ENCODE measurements around the gene MED31.

Gene MED31

DNA sequence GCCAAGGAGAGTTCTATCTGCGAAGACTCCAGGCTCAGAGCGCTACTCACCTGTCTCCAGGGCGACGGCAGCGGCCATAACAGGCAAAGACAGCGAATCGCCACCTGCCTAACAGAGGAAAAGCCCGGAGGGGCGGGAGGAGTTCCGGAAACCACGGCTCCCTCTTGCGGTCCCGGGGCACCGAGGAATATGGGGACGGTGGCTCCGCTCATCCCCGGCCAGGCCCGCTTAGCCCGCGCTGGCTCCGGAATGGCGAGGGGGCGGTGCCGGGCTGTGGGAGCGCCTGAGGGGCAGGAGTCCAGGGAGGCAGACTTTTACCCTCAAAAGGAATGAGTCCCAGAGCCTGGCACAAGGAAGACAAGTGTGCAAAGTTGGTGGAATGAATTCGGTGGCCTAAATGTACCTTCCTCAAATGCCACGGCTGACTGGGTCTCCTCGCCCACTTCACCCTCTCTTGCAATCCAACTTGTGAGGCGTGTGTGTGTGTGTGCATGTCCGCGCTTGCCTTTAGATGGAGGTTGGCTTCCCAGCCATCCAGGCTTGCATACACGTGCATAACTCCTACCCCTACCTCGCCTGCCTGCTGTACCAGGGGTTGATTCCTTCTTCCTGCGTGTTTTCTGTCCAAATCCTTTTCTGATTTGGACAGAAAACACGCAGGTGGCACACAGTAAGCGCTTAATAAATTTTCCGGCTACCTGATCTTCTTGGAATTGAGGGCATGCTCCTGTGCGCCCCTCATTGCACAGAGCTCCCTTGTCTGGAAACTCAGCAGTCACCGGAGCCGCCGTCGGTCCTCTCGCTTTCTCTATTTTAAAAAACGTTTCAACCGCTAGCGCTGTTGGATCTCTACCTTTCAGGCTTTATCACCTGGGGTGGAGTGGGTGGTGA, 3.7 kb upstream of the MED31 start:
- H3K4me2 ChIP-seq: peak overlapping the region; percentile 43 to 77 (median 62)
- peak overlapping the region in 5 of 10 experiments; percentile 7 to 38 (median 21); a peak in 5 of 20 replicates for H3K4me3 ChIP-seq
- H3K36me3 ChIP-seq: no peaks in the 10 kb centered on the region
- H3K9ac ChIP-seq: no peak overlapping the region
- H3K27ac ChIP-seq: no peak overlapping the region
- H4K20me1 ChIP-seq: peaks cover 0 to 13% (median 11%) of the 10 kb centered on the region in 11 experiments; a peak in 14 of 22 replicates
- peaks cover 44 to 58% (median 50%) of the 10 kb centered on the region in 10 experiments for H3K4me1 ChIP-seq
- H3K9me3 ChIP-seq (replicated peaks in 1 of 11): no peaks in the 10 kb centered on the region
- H3K27me3 ChIP-seq: peaks cover 53 to 73% (median 68%) of the 10 kb centered on the region in 11 experiments
- no peak for TF ChIP-seq Cebpa-rat (IDR thresholded peaks at IDR 0.05)

DNA sequence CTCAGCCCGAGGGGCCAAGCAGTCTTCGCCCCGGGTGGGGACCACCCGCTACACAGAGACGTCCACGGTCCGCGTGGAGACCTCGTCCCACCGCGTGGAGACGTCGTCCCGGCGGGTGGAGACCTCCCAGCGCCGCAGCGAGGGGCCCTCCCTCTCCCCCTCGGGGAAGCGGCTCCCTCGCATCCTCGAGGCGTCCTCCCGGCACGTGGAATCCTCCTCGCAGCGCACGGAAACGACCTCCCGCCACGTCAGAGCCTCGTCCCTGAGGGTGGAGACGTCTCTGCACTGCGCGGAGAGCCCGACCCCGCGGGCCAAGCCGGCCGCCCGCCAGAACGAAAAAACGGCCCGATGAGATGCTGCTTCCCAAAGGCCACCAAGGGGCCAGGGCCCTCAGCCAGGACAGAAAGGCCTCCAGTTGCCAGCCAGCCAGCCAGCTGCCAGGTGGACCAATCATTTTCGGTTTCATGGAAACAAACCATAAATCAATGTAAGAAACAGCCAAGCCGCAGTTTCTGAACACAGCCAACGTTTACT, 581 bp upstream of the MED31 start:
- peak overlapping the region; percentile 77 to 96 (median 84) for H3K9ac ChIP-seq

DNA sequence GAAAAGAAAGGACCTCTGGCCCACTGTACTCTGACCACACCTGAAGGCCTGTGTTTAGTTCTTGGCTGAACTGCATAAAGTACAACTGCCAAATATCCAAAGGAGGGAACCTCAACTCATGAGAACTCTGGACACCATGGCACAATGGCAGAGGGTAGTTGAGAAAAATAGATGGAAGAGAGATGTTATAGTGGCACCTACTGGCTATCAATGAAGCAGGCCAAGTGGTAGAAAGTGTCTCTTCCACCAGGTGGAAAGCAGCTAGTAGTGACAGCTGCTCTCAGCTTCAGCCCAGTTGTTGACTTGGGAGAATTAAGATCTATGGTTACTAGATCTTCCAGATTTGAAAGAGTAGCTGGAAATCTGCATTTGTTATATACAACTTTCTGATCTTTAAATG, 3.2 kb downstream of the MED31 start:
- H3K4me1 ChIP-seq: peaks cover 26 to 45% (median 31%) of the 10 kb centered on the region in 10 experiments
- peak overlapping the region in 3 of 11 experiments; percentile 4 to 64 (median 50); a peak in 4 of 22 replicates for H3K4me2 ChIP-seq
- TF ChIP-seq Cebpa-rat (IDR thresholded peaks at IDR 0.05): no peak
- peaks cover 25 to 69% (median 42%) of the 10 kb centered on the region in 11 experiments; a peak in 18 of 22 replicates for H4K20me1 ChIP-seq
- H3K27me3 ChIP-seq: peaks cover 2 to 14% (median 13%) of the 10 kb centered on the region in 11 experiments; a peak in 21 of 22 replicates
- H3K36me3 ChIP-seq: peaks cover 40 to 68% (median 55%) of the 10 kb centered on the region in 11 experiments
- no peak overlapping the region for H3K27ac ChIP-seq
- no peaks in the 10 kb centered on the region for H3K9me3 ChIP-seq (replicated peaks in 1 of 11)
- no peak overlapping the region for H3K4me3 ChIP-seq
- H3K9ac ChIP-seq: no peak overlapping the region

More for the DNA sequence above, 581 bp upstream of the MED31 start:
- peaks cover 39 to 52% (median 51%) of the 10 kb centered on the region in 11 experiments for H3K27me3 ChIP-seq
- H3K4me1 ChIP-seq: peaks cover 39 to 66% (median 48%) of the 10 kb centered on the region in 10 experiments
- H3K27ac ChIP-seq: peak overlapping the region; percentile 71 to 98 (median 82); a peak in 20 of 22 replicates
- H3K4me3 ChIP-seq: peak overlapping the region; percentile 73 to 93 (median 80)
- H3K9me3 ChIP-seq (replicated peaks in 1 of 11): no peaks in the 10 kb centered on the region
- H3K4me2 ChIP-seq: peak overlapping the region; percentile 89 to 100 (median 94)
- no peak for TF ChIP-seq Cebpa-rat (IDR thresholded peaks at IDR 0.05)
- H3K36me3 ChIP-seq: peaks cover 9 to 30% (median 24%) of the 10 kb centered on the region in 11 experiments; a peak in 18 of 22 replicates
- peaks cover 14 to 44% (median 36%) of the 10 kb centered on the region in 11 experiments; a peak in 19 of 22 replicates for H4K20me1 ChIP-seq

DNA sequence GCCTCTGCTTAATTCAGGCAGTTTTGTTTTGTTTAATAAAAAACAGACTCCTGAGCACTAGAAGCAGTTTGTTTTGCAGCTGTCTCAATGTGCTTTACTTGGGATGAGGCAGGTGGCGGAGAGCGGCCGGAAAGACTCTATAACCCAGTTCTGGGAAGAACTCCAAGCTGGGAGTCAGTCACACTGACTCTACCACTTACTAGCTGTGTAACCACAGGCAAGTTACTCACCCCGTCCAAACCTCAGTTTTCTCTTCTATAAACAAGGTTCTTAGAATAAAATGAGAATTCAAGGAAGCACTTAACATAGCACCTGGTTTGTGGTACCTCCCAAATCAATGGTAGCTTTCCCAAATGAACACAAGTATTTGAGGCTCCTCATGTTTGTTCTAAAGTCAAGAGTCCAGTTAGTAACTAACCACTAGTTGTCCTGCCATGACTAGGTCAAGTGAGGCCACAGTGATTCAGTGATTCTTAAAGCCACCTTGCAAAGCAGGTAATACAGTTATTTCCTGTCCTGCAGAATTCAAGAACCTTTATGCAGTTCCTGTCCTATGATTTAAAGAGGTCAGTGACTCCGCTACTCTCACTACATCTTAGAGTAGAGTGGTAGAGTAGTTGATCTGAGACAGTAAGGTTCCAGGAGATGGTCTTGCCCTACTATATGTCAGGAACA, 7.8 kb downstream of the MED31 start:
- Histone ChIP-seq H3K4me1 (peaks cover 25 to 41% (median 32%) of the 10 kb centered on the region in 10 experiments), H3K9me3 (replicated peaks in 1 of 11) (no peaks in the 10 kb centered on the region), H3K9ac (no peak overlapping the region), H3K27ac (no peak overlapping the region), H3K4me2 (0 out of 22 replicates have a peak overlapping the region, but pooled peaks of 1 of the 11 experiments have one; percentile 96), H3K27me3 (no peaks in the 10 kb centered on the region), H4K20me1 (peaks cover 25 to 76% (median 49%) of the 10 kb centered on the region in 11 experiments; a peak in 18 of 22 replicates), H3K4me3 (no peak overlapping the region), H3K36me3 (peaks cover 38 to 70% (median 53%) of the 10 kb centered on the region in 11 experiments)
- no peak for TF ChIP-seq Cebpa-rat (IDR thresholded peaks at IDR 0.05)

DNA sequence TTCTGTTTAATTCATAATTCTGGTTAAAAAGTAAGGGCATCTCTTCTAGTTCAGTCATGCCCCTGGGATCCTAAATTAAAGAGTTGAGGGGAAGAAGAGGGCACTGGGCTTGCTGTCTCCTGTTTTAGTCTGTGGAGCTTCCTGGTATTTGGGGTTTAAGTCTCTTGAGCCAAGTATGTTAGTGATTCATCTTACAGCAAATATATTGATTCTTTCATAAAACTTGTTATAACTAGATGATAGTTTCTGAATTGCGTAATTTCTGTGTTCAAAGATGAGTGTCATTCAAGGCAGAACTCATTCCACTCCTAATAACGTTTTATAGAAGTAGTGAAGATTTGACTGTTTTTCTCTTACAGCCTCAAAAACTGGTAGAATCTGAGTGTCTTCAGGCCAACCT, 8.8 kb downstream of the MED31 start:
- Histone ChIP-seq H3K36me3 (peaks cover 38 to 60% (median 49%) of the 10 kb centered on the region in 11 experiments), H3K9me3 (replicated peaks in 1 of 11) (no peaks in the 10 kb centered on the region), H4K20me1 (peaks cover 16 to 71% (median 45%) of the 10 kb centered on the region in 11 experiments; a peak in 17 of 22 replicates), H3K4me3 (peak overlapping the region in 6 of 10 experiments; percentile 84 to 95 (median 92); a peak in 5 of 20 replicates), H3K27ac (no peak overlapping the region), H3K4me1 (peaks cover 35 to 43% (median 38%) of the 10 kb centered on the region in 10 experiments), H3K27me3 (no peaks in the 10 kb centered on the region), H3K4me2 (peak overlapping the region; percentile 85 to 99 (median 96); a peak in 21 of 22 replicates), H3K9ac (peak overlapping the region in 1 of 11 experiments; percentile 91; a peak in 2 of 22 replicates)
- TF ChIP-seq Cebpa-rat (IDR thresholded peaks at IDR 0.05): peak in 4 of 11 experiments; percentile 36 to 69 (median 50); a peak in 4 of 22 replicates

DNA sequence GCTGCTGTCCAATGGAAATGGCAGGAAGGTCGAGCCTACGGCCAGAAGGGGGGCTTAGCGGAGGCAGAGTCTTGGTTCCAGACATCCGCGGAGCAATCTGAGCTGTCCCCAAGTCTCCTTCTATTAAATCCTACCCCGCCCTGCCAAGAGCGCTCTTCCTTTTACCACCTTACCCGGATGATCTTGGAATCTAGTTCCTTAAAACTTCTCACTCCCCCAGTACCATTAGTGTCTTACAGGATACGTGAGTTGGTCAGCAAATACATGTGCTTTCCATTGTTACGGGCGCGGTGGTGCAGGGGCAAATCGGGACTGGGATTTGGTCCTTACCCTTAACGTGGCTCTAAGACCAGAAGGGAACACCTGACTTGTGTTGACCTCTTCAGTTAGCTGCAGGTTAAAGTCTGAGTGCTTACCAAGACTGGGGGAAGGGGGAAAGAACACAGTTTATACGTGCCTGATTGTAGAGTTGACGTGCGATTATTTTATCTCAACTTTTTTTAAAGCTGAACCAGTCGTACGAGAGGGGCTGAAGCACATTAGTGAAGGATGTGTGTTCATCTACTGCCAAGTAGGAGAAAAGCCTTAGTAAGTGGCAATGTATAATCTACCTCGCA, 10.1 kb downstream of the MED31 start:
- H3K4me3 ChIP-seq: peak overlapping the region; percentile 72 to 97 (median 92)
- no peak for TF ChIP-seq Cebpa-rat (IDR thresholded peaks at IDR 0.05)
- H3K9me3 ChIP-seq (replicated peaks in 1 of 11): no peaks in the 10 kb centered on the region
- no peaks in the 10 kb centered on the region for H3K27me3 ChIP-seq
- peak overlapping the region; percentile 73 to 92 (median 88) for H3K27ac ChIP-seq
- H3K4me1 ChIP-seq: peaks cover 35 to 44% (median 38%) of the 10 kb centered on the region in 10 experiments
- peak overlapping the region; percentile 78 to 92 (median 90) for H3K9ac ChIP-seq
- H4K20me1 ChIP-seq: peaks cover 6 to 68% (median 45%) of the 10 kb centered on the region in 11 experiments; a peak in 17 of 22 replicates
- H3K4me2 ChIP-seq: peak overlapping the region; percentile 85 to 99 (median 96)
- H3K36me3 ChIP-seq: peaks cover 32 to 50% (median 39%) of the 10 kb centered on the region in 11 experiments

DNA sequence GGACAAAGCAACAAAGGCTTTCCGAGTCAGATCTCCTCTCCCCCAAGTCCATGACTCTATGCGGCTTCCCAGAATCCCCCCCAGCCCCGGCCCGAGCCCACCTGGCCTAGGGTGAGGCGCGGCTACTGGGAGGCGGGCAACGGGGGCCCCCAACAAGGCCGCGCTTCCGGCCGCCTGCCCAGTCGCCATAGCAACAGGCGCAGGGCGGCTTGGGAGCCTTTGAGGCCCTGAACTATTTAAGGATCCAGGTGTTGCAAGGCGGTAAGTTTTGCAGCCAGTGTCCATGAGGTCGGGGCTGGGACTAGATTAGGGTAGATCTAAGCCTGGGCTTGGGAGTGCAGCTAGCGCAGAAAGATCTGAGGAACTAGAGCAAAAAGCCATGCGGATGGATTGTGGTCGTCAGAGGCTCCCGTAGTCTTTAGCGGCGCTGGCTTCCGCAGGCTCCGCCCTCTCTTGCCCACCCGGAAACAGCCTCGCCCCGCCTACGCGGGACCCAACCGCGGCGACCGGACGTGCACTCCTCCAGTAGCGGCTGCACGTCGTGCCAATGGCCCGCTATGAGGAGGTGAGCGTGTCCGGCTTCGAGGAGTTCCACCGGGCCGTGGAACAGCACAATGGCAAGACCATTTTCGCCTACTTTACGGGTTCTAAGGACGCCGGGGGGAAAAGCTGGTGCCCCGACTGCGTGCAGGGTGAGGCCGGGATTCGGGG, 10.7 kb downstream of the MED31 start, which contains the start of the genes KIAA0753 and TXNDC17:
Gene KIAA0753 (minus strand): TSS at position 176 of the 711 bp plus-strand sequence. CDS start 5,608 bp downstream, outside the sequence.
Gene TXNDC17 (plus strand): TSS at position 525 of the 711 bp plus-strand sequence. CDS start 23 bp downstream, at position 548.
- Histone ChIP-seq H3K27me3 (no peaks in the 10 kb centered on the region), H3K4me3 (peak within 1 kb of the TSS; percentile 72 to 97 (median 92)), H3K9me3 (replicated peaks in 1 of 11) (no peaks in the 10 kb centered on the region), H3K4me2 (peak within 1 kb of the TSS; percentile 94 to 100 (median 97)), H3K4me1 (peaks cover 35 to 44% (median 38%) of the 10 kb centered on the region in 10 experiments), H4K20me1 (peaks cover 6 to 65% (median 43%) of the 10 kb centered on the region in 11 experiments; a peak in 16 of 22 replicates), H3K9ac (peak within 1 kb of the TSS; percentile 78 to 92 (median 90)), H3K36me3 (peaks cover 29 to 46% (median 34%) of the 10 kb centered on the region in 11 experiments), H3K27ac (peak within 1 kb of the TSS; percentile 73 to 92 (median 88))
- no peak for TF ChIP-seq Cebpa-rat (IDR thresholded peaks at IDR 0.05)

Measured in BLaER1 treated with 17β-estradiol and CSF1 and Interleukin-3, amounts not matched to agents 10 nM and 100 nM (cell line).